ENCODE results near the gene AASDHPPT.

The AASDHPPT gene

DNA sequence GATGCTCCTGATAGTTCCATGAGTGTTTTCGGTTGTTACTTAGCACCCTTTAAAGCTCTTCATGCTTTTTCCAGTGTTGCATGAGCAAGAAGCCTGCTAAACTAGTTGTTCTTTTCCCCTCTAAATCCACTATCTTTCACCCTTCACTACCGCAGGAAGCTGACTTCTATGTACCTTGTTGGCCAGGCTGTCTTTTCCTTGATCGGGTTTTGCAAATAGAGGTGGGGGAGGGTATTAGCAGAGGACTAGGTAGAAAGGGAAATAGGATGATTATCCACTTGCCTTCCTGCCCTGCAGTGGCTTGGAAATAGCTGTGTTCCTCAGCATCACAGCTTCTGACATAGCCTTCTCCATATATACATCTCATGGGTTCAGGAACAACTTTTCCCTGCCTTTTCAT is 23.9 kb downstream of the AASDHPPT start:
- H3K4me3 ChIP-seq, result no peak overlapping the region
- no peak overlapping the region for H3K9ac ChIP-seq
- H4K20me1 ChIP-seq, result no peaks in the 10 kb centered on the region
- no peak overlapping the region for H3K4me2 ChIP-seq
- H3K27ac ChIP-seq, result no peak overlapping the region
- H3K4me1 ChIP-seq, result no peaks in the 10 kb centered on the region
- H3K9me3 ChIP-seq (replicated peaks in 1 of 11), result no peaks in the 10 kb centered on the region
- H3K27me3 ChIP-seq, result no peaks in the 10 kb centered on the region
- no peak for TF ChIP-seq Cebpa-rat (IDR thresholded peaks at IDR 0.05)
- peaks cover 25 to 50% (median 33%) of the 10 kb centered on the region in 11 experiments for H3K36me3 ChIP-seq

DNA sequence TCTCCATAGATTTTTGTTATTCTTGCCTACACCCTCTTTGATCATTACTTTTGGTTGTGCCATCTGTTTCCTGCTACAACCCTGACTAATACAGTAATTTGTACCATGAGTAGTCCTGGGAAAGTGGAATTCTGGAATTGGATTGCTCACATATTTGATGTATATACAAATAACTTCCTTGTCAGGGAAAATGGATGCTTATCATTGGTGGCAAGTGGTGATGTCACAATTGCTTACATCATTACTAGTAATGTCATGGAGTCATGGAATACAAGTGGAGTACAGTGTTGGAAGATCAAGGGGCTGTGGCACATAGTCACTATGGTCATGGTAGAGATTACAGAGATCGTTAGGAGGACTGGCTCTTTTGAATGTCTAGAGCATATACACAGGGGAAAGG is 24.4 kb downstream of the AASDHPPT start:
- Histone ChIP-seq H3K27ac (no peak overlapping the region), H3K4me1 (no peaks in the 10 kb centered on the region), H3K9me3 (replicated peaks in 1 of 11) (no peaks in the 10 kb centered on the region), H3K4me3 (no peak overlapping the region), H3K9ac (no peak overlapping the region), H3K4me2 (no peak overlapping the region), H4K20me1 (no peaks in the 10 kb centered on the region), H3K27me3 (no peaks in the 10 kb centered on the region), H3K36me3 (peaks cover 21 to 46% (median 28%) of the 10 kb centered on the region in 11 experiments)
- TF ChIP-seq Cebpa-rat (IDR thresholded peaks at IDR 0.05), result no peak

DNA sequence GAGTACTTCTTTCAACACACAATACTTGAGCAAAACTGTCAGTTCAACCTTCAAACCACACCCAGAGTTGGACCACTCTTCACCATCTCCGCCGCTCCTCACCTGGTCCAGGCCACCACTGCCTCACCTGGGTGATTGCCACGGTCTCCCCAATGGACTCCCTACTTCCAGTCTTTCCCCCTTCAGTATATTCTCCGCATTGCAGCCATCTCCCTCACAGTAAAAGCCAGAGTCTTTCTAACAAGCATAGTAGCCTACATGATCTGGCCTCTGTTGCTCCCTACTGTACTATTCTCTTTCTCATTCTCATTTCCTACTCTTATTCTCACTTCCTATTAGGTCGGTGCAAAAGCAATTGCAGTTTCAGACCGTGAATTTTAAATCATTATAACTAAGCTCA is 28.5 kb downstream of the AASDHPPT start:
- Histone ChIP-seq H3K36me3 (peaks cover 0 to 9% (median 0%) of the 10 kb centered on the region in 11 experiments; a peak in 1 of 22 replicates), H3K27me3 (no peaks in the 10 kb centered on the region), H3K4me1 (no peaks in the 10 kb centered on the region), H3K9ac (no peak overlapping the region), H3K27ac (no peak overlapping the region), H3K4me3 (no peak overlapping the region), H3K9me3 (replicated peaks in 1 of 11) (no peaks in the 10 kb centered on the region), H3K4me2 (no peak overlapping the region), H4K20me1 (no peaks in the 10 kb centered on the region)
- TF ChIP-seq Cebpa-rat (IDR thresholded peaks at IDR 0.05), result no peak

DNA sequence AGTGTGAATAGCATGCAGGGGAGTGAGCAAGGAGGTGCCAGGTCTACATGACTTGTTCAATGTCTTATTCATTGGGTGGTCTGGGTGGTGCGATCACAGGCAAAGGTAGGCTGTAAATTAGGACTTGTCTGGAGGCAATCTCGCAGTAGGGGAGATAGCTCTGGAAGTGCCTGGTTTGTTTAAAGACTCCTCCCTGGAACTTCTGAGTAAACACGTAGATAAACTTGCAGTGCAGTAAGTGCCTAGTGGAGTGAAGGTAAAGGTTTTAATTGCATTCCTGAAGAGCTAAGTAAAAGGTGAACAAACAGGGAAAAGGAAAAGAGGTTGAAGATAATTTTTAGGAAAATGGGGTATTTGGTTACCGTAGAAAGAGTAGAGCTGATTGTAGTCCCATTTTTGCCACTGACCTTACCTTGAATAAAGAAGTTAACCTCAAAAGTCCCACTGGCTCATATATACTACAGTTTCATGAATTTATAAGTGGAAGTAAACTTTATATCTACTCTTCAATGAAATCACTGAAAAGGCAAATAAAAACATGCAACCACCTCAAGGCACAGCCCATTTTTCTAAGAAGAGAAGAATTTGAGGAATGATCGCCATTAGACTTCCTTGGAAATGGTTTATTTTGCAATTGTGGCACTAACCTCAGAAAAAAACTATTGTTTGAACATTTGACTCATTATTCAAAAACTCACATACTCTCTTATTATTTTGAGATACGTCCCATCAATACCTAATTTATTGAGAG is 44.3 kb downstream of the AASDHPPT start:
- Histone ChIP-seq H3K9ac (no peak overlapping the region), H3K27me3 (no peaks in the 10 kb centered on the region), H4K20me1 (no peaks in the 10 kb centered on the region), H3K4me3 (no peak overlapping the region), H3K4me2 (no peak overlapping the region), H3K27ac (no peak overlapping the region), H3K9me3 (replicated peaks in 1 of 11) (no peaks in the 10 kb centered on the region; a peak in 1 of 22 replicates), H3K36me3 (no peaks in the 10 kb centered on the region), H3K4me1 (no peaks in the 10 kb centered on the region)
- no peak for TF ChIP-seq Cebpa-rat (IDR thresholded peaks at IDR 0.05)

DNA sequence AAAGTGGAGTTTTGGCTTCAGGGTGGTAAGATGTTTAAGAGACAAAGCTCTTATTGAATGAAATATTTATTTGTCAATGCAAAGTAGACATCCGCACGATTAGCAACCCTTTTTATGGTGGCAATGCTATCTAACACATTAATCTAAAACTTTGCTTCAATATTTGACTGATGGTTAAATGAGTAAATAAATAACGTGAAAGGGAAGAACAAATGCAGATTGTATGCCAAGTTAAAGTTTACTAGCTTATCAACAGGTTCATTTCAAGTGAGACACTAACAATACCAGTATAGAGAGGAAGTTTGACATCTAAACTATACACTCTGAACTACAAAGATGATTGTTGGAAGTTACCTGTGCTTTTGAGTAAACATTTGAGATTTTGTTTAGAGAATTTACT is 50.1 kb downstream of the AASDHPPT start:
- no peak overlapping the region for H3K4me2 ChIP-seq

DNA sequence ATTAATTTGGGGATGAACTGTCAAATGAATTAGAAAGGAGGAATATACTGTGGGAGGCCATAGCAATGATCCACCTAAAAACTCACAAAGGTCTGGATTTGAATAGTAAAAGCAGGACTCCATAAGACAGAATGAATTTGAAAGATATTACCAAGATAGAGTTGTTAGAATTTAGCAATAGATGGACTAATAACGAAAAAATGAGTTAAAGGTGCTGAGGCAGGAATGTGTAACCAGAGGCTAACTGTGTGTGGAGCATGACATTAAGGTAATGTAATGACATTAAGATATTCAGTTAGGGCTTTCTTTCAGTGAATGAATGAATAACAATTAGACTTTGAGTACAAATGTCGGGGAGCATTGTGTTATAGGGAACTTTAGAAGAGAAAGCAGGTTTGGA is 51.3 kb downstream of the AASDHPPT start:
- H3K4me1 ChIP-seq, result no peaks in the 10 kb centered on the region
- no peaks in the 10 kb centered on the region for H4K20me1 ChIP-seq
- H3K9ac ChIP-seq, result no peak overlapping the region
- no peaks in the 10 kb centered on the region for H3K27me3 ChIP-seq
- H3K9me3 ChIP-seq (replicated peaks in 1 of 11), result no peaks in the 10 kb centered on the region
- H3K36me3 ChIP-seq, result no peaks in the 10 kb centered on the region
- H3K27ac ChIP-seq, result no peak overlapping the region
- no peak for TF ChIP-seq Cebpa-rat (IDR thresholded peaks at IDR 0.05)
- H3K4me3 ChIP-seq, result no peak overlapping the region
- no peak overlapping the region for H3K4me2 ChIP-seq

More for the DNA sequence above, 50.1 kb downstream of the AASDHPPT start:
- no peaks in the 10 kb centered on the region for H3K4me1 ChIP-seq
- no peak for TF ChIP-seq Cebpa-rat (IDR thresholded peaks at IDR 0.05)
- H3K36me3 ChIP-seq, result no peaks in the 10 kb centered on the region
- no peaks in the 10 kb centered on the region for H3K27me3 ChIP-seq
- no peak overlapping the region for H3K27ac ChIP-seq
- no peak overlapping the region for H3K9ac ChIP-seq
- no peak overlapping the region for H3K4me3 ChIP-seq
- H4K20me1 ChIP-seq, result no peaks in the 10 kb centered on the region
- no peaks in the 10 kb centered on the region for H3K9me3 ChIP-seq (replicated peaks in 1 of 11)

DNA sequence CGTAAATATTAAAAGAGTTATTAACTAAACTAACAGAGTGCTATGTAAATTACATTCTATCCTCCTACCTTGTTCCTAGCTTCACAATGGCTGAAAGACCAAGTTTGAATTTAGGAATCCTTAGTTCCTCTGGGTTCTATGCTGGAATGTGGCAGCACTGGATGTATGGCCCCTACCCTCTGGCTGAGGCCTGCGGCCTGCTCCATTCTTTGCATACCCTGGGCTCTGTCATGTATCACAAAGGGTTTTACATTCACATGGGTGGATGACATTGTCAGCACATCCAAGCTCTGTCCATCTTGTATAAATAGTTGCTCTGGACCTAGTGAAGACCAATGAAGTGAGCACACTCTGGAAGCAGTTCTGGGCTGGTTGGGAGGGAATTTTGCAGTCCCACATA is 54.5 kb downstream of the AASDHPPT start:
- Histone ChIP-seq H3K36me3 (no peaks in the 10 kb centered on the region), H3K27me3 (no peaks in the 10 kb centered on the region), H4K20me1 (no peaks in the 10 kb centered on the region), H3K4me2 (no peak overlapping the region), H3K9me3 (replicated peaks in 1 of 11) (no peaks in the 10 kb centered on the region), H3K4me3 (no peak overlapping the region), H3K4me1 (no peaks in the 10 kb centered on the region), H3K27ac (no peak overlapping the region), H3K9ac (no peak overlapping the region)
- TF ChIP-seq Cebpa-rat (IDR thresholded peaks at IDR 0.05), result no peak

DNA sequence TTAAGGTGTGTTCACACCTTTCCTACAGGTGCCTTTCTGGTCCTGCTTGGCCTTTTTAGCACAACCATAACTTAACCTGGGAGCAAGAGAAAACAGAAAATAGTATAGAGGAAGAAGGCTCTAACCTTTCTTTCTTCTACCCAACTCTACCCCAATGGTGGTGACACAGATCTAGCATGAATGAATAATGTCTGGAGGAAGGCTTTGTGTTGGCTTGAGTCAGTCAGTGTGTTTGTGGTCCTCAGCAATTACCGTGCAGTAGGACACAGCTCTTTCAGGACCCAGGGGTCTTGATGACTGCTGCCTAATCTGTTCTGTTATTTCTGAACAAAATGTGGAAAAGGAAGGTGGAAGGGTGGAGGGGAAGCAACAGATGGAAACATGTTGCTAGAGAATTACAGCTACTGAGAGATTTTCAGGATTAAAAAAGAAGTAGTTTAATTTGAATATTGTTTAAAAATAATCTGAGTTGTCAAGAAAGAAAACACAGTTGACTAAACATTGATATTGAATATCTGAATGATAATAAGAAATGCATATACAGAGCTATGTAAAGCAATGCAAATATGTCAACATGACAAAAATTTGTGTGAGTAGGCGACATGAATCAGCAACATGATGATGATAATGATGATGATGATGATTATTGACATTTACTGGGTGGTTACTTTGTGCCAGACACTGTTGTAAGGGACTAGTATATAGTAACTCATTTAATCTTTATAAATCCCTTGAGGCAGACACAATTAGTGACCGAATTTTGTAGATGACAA is 55.3 kb downstream of the AASDHPPT start:
- no peak overlapping the region for H3K27ac ChIP-seq
- H3K4me2 ChIP-seq, result no peak overlapping the region
- no peaks in the 10 kb centered on the region for H3K27me3 ChIP-seq
- TF ChIP-seq Cebpa-rat (IDR thresholded peaks at IDR 0.05), result no peak
- no peaks in the 10 kb centered on the region for H3K36me3 ChIP-seq
- H3K9me3 ChIP-seq (replicated peaks in 1 of 11), result no peaks in the 10 kb centered on the region
- no peak overlapping the region for H3K9ac ChIP-seq
- no peak overlapping the region for H3K4me3 ChIP-seq
- H4K20me1 ChIP-seq, result no peaks in the 10 kb centered on the region
- H3K4me1 ChIP-seq, result no peaks in the 10 kb centered on the region

DNA sequence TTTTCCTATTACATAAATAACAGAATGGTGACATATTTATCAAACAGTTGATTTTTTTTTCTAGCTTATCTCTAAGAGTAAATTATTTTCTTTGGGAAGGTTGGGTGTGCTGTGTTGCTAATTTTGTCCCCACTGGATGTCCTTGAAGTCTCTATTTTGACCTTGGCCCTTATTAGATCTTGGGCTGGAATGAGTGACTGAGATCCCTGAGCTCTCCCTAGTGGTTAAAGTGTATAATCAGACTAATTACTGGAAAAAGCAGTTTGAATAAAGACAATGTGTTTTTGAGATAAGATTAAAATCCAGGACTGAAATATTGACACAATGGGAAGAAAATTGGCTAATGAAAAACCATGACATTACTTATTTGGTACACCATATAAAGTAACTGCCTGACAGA is 56.1 kb downstream of the AASDHPPT start:
- Histone ChIP-seq H3K4me1 (no peaks in the 10 kb centered on the region), H3K36me3 (no peaks in the 10 kb centered on the region), H3K27ac (no peak overlapping the region), H3K27me3 (no peaks in the 10 kb centered on the region), H3K9ac (no peak overlapping the region), H3K4me2 (no peak overlapping the region), H3K4me3 (no peak overlapping the region), H3K9me3 (replicated peaks in 1 of 11) (peaks cover 0 to 6% (median 3%) of the 10 kb centered on the region in 11 experiments; a peak in 4 of 22 replicates), H4K20me1 (no peaks in the 10 kb centered on the region)
- TF ChIP-seq Cebpa-rat (IDR thresholded peaks at IDR 0.05), result no peak

DNA sequence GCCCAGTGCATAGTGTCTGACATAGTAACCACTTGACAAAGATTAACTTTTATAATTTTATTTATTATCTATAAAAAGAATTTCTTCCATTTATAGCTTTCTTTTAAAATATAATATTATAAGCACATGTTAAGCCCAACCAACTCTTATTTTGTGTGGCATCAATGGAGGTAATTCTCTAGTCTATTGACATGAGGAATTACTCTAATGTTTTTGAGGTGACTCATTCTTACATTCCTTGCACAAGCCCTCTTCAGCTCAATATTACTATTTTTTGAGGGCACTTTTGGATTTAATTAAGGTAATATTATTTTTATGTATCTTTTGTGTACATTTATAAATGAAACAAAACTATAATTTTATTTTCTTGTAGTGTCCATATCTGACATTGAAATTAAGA is 59.6 kb downstream of the AASDHPPT start:
- Histone ChIP-seq H3K27me3 (no peaks in the 10 kb centered on the region), H3K27ac (no peak overlapping the region), H3K9me3 (replicated peaks in 1 of 11) (peaks cover 0 to 11% (median 4%) of the 10 kb centered on the region in 11 experiments; a peak in 10 of 22 replicates), H3K9ac (no peak overlapping the region), H3K4me2 (no peak overlapping the region), H3K36me3 (no peaks in the 10 kb centered on the region), H3K4me1 (no peaks in the 10 kb centered on the region), H4K20me1 (no peaks in the 10 kb centered on the region), H3K4me3 (no peak overlapping the region)
- TF ChIP-seq Cebpa-rat (IDR thresholded peaks at IDR 0.05), result no peak

Measured in BLaER1 treated with 17β-estradiol and CSF1 and Interleukin-3, amounts not matched to agents 10 nM and 100 nM (cell line).